GM15510 (cell line): Measurements from ENCODE around the gene CEACAM7.

Source experiments
- POLR2A ChIP-seq: IDR thresholded peaks from 3 replicates; pipeline ENCODE4 v1.6.1; 2011; ENCODE audit warnings: borderline replicate concordance; ENCODE audit not compliant: insufficient read length; ENCODE audit errors: extremely low read depth

CEACAM7 gene

DNA sequence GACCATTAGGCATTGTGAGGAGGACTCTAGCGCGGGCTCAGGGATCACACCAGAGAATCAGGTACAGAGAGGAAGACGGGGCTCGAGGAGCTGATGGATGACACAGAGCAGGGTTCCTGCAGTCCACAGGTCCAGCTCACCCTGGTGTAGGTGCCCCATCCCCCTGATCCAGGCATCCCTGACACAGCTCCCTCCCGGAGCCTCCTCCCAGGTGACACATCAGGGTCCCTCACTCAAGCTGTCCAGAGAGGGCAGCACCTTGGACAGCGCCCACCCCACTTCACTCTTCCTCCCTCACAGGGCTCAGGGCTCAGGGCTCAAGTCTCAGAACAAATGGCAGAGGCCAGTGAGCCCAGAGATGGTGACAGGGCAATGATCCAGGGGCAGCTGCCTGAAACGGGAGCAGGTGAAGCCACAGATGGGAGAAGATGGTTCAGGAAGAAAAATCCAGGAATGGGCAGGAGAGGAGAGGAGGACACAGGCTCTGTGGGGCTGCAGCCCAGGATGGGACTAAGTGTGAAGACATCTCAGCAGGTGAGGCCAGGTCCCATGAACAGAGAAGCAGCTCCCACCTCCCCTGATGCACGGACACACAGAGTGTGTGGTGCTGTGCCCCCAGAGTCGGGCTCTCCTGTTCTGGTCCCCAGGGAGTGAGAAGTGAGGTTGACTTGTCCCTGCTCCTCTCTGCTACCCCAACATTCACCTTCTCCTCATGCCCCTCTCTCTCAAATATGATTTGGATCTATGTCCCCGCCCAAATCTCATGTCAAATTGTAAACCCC is 17.5 kb upstream of the CEACAM7 start:
- no peak for TF ChIP-seq POLR2A

DNA sequence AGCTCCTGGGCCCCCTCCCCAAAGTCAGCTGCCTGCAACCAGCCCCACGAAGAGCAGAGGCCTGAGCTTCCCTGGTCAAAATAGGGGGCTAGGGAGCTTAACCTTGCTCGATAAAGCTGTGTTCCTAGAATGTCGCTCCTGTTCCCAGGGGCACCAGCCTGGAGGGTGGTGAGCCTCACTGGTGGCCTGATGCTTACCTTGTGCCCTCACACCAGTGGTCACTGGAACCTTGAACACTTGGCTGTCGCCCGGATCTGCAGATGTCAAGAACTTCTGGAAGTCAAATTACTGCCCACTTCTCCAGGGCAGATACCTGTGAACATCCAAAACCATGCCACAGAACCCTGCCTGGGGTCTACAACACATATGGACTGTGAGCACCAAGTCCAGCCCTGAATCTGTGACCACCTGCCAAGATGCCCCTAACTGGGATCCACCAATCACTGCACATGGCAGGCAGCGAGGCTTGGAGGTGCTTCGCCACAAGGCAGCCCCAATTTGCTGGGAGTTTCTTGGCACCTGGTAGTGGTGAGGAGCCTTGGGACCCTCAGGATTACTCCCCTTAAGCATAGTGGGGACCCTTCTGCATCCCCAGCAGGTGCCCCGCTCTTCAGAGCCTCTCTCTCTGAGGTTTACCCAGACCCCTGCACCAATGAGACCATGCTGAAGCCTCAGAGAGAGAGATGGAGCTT is 15.7 kb upstream of the CEACAM7 start:
- no peak for TF ChIP-seq POLR2A

DNA sequence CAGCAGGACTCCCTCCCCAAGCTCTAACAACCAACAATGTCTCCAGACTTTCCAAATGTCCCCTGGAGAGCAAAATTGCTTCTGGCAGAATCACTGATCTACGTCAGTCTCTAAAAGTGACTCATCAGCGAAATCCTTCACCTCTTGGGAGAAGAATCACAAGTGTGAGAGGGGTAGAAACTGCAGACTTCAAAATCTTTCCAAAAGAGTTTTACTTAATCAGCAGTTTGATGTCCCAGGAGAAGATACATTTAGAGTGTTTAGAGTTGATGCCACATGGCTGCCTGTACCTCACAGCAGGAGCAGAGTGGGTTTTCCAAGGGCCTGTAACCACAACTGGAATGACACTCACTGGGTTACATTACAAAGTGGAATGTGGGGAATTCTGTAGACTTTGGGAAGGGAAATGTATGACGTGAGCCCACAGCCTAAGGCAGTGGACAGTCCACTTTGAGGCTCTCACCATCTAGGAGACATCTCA is 14.1 kb upstream of the CEACAM7 start:
- no peak for TF ChIP-seq POLR2A

DNA sequence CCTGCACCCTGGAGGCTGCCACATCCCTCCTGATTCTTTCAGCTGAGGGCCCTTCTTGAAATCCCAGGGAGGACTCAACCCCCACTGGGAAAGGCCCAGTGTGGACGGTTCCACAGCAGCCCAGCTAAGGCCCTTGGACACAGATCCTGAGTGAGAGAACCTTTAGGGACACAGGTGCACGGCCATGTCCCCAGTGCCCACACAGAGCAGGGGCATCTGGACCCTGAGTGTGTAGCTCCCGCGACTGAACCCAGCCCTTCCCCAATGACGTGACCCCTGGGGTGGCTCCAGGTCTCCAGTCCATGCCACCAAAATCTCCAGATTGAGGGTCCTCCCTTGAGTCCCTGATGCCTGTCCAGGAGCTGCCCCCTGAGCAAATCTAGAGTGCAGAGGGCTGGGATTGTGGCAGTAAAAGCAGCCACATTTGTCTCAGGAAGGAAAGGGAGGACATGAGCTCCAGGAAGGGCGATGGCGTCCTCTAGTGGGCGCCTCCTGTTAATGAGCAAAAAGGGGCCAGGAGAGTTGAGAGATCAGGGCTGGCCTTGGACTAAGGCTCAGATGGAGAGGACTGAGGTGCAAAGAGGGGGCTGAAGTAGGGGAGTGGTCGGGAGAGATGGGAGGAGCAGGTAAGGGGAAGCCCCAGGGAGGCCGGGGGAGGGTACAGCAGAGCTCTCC is 13.5 kb upstream of the CEACAM7 start:
- TF ChIP-seq POLR2A: no peak

DNA sequence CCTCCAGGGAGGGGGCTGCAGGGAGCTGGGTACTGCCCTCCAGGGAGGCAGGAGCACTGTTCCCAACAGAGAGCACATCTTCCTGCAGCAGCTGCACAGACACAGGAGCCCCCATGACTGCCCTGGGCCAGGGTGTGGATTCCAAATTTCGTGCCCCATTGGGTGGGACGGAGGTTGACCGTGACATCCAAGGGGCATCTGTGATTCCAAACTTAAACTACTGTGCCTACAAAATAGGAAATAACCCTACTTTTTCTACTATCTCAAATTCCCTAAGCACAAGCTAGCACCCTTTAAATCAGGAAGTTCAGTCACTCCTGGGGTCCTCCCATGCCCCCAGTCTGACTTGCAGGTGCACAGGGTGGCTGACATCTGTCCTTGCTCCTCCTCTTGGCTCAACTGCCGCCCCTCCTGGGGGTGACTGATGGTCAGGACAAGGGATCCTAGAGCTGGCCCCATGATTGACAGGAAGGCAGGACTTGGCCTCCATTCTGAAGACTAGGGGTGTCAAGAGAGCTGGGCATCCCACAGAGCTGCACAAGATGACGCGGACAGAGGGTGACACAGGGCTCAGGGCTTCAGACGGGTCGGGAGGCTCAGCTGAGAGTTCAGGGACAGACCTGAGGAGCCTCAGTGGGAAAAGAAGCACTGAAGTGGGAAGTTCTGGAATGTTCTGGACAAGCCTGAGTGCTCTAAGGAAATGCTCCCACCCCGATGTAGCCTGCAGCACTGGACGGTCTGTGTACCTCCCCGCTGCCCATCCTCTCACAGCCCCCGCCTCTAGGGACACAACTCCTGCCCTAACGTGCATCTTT is 12.5 kb upstream of the CEACAM7 start:
- no peak for TF ChIP-seq POLR2A

DNA sequence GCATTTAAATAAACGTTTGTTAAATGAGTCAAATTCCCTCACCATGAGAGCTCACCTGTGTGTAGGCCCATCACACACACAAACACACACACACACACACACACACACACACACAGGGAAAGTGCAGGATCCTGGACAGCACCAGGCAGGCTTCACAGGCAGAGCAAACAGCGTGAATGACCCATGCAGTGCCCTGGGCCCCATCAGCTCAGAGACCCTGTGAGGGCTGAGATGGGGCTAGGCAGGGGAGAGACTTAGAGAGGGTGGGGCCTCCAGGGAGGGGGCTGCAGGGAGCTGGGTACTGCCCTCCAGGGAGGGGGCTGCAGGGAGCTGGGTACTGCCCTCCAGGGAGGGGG is 11.9 kb upstream of the CEACAM7 start:
- no peak for TF ChIP-seq POLR2A

DNA sequence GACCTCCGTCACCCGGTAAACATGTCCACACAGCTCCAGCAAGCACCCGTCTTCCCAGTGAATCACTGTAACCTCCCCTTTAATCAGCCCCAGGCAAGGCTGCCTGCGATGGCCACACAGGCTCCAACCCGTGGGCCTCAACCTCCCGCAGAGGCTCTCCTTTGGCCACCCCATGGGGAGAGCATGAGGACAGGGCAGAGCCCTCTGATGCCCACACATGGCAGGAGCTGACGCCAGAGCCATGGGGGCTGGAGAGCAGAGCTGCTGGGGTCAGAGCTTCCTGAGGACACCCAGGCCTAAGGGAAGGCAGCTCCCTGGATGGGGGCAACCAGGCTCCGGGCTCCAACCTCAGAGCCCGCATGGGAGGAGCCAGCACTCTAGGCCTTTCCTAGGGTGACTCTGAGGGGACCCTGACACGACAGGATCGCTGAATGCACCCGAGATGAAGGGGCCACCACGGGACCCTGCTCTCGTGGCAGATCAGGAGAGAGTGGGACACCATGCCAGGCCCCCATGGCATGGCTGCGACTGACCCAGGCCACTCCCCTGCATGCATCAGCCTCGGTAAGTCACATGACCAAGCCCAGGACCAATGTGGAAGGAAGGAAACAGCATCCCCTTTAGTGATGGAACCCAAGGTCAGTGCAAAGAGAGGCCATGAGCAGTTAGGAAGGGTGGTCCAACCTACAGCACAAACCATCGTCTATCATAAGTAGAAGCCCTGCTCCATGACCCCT is 11.3 kb upstream of the CEACAM7 start:
- no peak for TF ChIP-seq POLR2A

DNA sequence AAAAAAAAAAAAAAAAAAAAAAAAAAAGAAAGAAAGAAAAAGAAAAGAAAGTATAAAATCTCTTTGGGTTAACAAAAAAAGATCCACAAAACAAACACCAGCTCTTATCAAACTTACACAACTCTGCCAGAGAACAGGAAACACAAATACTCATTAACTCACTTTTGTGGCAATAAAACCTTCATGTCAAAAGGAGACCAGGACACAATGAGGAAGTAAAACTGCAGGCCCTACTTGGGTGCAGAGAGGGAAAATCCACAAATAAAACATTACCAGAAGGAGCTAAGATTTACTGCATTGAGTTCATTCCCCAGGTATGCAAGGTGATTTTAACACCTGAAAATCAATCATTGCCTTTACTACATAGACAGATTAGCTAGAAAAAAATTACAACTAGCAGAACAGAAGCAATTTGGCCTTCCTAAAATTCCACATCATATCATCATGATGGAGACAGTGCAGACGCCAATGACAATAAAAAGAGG is 10.7 kb upstream of the CEACAM7 start:
- TF ChIP-seq POLR2A: no peak

DNA sequence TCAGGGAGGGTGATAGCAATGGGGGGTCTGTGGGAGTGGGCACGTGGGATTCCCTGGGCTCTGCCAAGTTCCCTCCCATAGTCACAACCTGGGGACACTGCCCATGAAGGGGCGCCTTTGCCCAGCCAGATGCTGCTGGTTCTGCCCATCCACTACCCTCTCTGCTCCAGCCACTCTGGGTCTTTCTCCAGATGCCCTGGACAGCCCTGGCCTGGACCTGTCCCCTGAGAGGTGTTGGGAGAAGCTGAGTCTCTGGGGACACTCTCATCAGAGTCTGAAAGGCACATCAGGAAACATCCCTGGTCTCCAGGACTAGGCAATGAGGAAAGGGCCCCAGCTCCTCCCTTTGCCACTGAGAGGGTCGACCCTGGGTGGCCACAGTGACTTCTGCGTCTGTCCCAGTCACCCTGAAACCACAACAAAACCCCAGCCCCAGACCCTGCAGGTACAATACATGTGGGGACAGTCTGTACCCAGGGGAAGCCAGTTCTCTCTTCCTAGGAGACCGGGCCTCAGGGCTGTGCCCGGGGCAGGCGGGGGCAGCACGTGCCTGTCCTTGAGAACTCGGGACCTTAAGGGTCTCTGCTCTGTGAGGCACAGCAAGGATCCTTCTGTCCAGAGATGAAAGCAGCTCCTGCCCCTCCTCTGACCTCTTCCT is 9.3 kb upstream of the CEACAM7 start:
- TF ChIP-seq POLR2A: no peak

DNA sequence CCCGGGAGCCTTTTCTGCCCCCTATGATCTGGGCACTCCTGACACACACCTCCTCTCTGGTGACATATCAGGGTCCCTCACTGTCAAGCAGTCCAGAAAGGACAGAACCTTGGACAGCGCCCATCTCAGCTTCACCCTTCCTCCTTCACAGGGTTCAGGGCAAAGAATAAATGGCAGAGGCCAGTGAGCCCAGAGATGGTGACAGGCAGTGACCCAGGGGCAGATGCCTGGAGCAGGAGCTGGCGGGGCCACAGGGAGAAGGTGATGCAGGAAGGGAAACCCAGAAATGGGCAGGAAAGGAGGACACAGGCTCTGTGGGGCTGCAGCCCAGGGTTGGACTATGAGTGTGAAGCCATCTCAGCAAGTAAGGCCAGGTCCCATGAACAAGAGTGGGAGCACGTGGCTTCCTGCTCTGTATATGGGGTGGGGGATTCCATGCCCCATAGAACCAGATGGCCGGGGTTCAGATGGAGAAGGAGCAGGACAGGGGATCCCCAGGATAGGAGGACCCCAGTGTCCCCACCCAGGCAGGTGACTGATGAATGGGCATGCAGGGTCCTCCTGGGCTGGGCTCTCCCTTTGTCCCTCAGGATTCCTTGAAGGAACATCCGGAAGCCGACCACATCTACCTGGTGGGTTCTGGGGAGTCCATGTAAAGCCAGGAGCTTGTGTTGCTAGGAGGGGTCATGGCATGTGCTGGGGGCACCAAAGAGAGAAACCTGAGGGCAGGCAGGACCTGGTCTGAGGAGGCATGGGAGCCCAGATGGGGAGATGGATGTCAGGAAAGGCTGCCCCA is 8.5 kb upstream of the CEACAM7 start:
- TF ChIP-seq POLR2A: no peak

DNA sequence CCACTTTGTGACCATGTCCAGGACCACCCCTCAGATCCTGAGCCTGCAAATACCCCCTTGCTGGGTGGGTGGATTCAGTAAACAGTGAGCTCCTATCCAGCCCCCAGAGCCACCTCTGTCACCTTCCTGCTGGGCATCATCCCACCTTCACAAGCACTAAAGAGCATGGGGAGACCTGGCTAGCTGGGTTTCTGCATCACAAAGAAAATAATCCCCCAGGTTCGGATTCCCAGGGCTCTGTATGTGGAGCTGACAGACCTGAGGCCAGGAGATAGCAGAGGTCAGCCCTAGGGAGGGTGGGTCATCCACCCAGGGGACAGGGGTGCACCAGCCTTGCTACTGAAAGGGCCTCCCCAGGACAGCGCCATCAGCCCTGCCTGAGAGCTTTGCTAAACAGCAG is 7.7 kb upstream of the CEACAM7 start:
- TF ChIP-seq POLR2A: no peak

DNA sequence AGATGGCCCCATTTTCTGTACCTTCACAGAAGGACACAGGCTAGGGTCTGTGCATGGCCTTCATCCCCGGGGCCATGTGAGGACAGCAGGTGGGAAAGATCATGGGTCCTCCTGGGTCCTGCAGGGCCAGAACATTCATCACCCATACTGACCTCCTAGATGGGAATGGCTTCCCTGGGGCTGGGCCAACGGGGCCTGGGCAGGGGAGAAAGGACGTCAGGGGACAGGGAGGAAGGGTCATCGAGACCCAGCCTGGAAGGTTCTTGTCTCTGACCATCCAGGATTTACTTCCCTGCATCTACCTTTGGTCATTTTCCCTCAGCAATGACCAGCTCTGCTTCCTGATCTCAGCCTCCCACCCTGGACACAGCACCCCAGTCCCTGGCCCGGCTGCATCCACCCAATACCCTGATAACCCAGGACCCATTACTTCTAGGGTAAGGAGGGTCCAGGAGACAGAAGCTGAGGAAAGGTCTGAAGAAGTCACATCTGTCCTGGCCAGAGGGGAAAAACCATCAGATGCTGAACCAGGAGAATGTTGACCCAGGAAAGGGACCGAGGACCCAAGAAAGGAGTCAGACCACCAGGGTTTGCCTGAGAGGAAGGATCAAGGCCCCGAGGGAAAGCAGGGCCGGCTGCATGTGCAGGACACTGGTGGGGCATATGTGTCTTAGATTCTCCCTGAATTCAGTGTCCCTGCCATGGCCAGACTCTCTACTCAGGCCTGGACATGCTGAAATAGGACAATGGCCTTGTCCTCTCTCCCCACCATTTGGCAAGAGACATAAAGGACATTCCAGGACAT is 7.0 kb upstream of the CEACAM7 start:
- no peak for TF ChIP-seq POLR2A
